Dermis lymphatic vessel endothelial cell (primary cell): ENCODE data around the gene SUPT20H. TPM values are rescaled to one million over a fixed set of nuclear protein-coding genes. Genes with fewer than 3 reads are reported as not detected.

ENCODE experiments used
- total RNA-seq: library from RNA; depleted of rRNA; stranded (reverse); fragments of >200 nt; gene quantifications from 2 replicates; pipeline ENCODE4 v1.2.1, GENCODE V29; 2014

Gene SUPT20H
- total RNA-seq = 25.4 and 33.9 TPM in 2 replicates

DNA sequence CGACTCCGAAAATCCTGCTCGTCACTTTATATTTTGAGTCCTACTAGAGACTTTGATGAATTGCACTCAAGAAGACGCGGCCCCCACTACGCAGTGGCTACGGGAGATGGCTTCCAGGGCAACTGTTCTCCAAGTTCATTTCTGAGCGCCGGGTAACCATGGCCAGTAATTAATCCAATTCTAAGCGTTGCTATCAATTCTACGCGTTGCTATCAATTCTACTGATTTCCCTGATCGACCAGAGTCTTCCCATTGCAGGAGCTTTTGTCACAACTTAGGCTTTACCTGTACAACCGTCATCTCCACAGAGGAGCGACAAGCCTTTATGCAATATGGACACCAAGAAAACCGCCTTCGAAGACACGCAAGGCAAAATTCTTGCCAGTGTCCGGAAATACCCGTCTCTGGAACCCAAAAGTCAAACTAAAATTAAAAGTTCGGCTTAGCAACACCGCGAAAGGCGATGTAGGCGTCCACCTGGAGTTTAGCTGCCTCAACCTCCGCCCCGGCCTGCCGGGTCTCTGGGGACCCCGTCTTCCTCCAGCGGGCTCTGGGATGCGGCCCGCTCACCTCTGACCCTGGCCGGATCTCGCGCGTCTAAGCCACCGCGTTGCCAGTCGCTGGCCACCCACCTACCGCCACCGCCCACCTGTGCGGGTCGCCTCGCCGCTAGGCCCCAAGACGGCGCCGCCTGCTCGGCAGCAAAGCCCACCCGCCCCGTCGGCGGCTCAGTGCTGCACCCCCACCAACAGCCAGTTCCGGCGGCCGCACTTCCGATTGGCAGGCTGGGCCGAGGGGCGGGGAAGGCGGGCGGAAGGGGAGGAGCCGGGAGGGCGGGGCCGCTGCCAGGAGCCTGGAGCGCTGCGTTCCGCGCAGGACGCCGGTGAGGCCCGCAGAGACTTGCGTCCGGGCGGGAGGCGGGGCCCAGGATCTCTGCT, at the start of gene SUPT20H:
Gene SUPT20H, minus strand, starts transcription at position 779 of the 938 bp plus-strand sequence. CDS start 8,198 bp downstream, outside the sequence.

GRCh38 chr13:37105251-37105714, 45.8 kb upstream of the SUPT20H start, which contains the start of gene CSNK1A1L:
Gene CSNK1A1L, minus strand, starts transcription at chr13:37105664. Its CDS starts 408 bp downstream, at chr13:37105256.

GRCh38 chr13:36999054-36999714, 60.3 kb downstream of the SUPT20H start, which contains the start of gene ALG5:
Gene ALG5, minus strand, starts transcription at chr13:36999340. Its CDS starts 40 bp downstream, at chr13:36999300.

Other genes with a start within 250 kb of the SUPT20H start
- gene RFXAP, start 240.5 kb downstream of the SUPT20H start, total RNA-seq = 0.65 and 1.0 TPM in 2 replicates
- gene SMAD9, start 139.4 kb downstream of the SUPT20H start, total RNA-seq = 26.9 and 27.8 TPM in 2 replicates
- gene ALG5, start 60.3 kb downstream of the SUPT20H start, total RNA-seq = 50.7 and 52.6 TPM in 2 replicates
- gene EXOSC8, start 58.9 kb downstream of the SUPT20H start, total RNA-seq = 15.4 and 21.8 TPM in 2 replicates
- gene CSNK1A1L, start 46.0 kb upstream of the SUPT20H start, total RNA-seq = not detected in 2 replicates